Measurements from ENCODE around the gene PRRC2A. TPM values are rescaled to one million over a fixed set of nuclear protein-coding genes. Genes with fewer than 3 reads are reported as not detected.

Gene PRRC2A
- total and polyA plus RNA-seq, 4 donors, result 73.7 to 157 (median 103) TPM

DNA sequence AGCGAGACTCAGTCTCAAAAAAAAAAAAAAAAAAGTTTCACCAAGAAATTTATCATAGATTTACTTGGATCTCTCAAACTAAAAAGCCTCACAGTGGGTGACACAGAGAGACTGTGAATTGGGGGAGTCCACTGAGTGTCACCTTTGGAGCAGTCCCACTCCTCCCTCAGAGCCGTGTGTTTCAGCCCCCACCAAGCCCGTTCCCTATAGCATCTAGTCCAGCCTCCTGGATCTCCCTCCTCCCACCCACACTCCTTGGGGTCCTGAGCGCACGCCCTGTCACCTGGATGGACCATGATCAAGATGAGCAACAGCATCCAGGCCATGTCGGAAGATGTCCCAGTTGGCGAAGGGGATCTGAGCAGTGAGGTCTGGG, 28.1 kb upstream of the PRRC2A start:
- TF ChIP-seq, protein P1, sequence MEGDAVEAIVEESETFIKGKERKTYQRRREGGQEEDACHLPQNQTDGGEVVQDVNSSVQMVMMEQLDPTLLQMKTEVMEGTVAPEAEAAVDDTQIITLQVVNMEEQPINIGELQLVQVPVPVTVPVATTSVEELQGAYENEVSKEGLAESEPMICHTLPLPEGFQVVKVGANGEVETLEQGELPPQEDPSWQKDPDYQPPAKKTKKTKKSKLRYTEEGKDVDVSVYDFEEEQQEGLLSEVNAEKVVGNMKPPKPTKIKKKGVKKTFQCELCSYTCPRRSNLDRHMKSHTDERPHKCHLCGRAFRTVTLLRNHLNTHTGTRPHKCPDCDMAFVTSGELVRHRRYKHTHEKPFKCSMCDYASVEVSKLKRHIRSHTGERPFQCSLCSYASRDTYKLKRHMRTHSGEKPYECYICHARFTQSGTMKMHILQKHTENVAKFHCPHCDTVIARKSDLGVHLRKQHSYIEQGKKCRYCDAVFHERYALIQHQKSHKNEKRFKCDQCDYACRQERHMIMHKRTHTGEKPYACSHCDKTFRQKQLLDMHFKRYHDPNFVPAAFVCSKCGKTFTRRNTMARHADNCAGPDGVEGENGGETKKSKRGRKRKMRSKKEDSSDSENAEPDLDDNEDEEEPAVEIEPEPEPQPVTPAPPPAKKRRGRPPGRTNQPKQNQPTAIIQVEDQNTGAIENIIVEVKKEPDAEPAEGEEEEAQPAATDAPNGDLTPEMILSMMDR (IDR thresholded peaks at IDR 0.05; ENCODE audit: control extremely low read depth, extremely low read depth), result no peak
- H3K9me3 ChIP-seq (ENCODE audit: control insufficient read depth in 4 of 4, insufficient read depth in 3 of 4, low read length in 3 of 4), result no peaks in the 10 kb centered on the region
- no peak overlapping the region for H3K9ac ChIP-seq (ENCODE audit: insufficient read depth in 1 of 2, low read length in 2 of 2)
- WGBS, 2 donors, result 89 to 93% methylated on average over 7 of the region's 7 CpGs
- H3K27ac ChIP-seq (ENCODE audit: low read depth in 1 of 2, low read length in 1 of 2), result no peak overlapping the region
- H3K27me3 ChIP-seq (ENCODE audit: control insufficient read depth in 3 of 3, insufficient read depth in 3 of 3, low read length in 2 of 3), result no peaks in the 10 kb centered on the region
- DNase-seq (no peak), ATAC-seq (ENCODE audit: insufficient read depth, low FRiP score) (no peak)
- H3K36me3 ChIP-seq (ENCODE audit: control insufficient read depth in 4 of 4, insufficient read depth in 4 of 4, low read length in 4 of 4), result no peaks in the 10 kb centered on the region
- H3K4me1 ChIP-seq (ENCODE audit: control insufficient read depth in 5 of 5, insufficient read depth in 5 of 5, low read length in 5 of 5), result no peaks in the 10 kb centered on the region
- no peak overlapping the region for H3K4me3 ChIP-seq

DNA sequence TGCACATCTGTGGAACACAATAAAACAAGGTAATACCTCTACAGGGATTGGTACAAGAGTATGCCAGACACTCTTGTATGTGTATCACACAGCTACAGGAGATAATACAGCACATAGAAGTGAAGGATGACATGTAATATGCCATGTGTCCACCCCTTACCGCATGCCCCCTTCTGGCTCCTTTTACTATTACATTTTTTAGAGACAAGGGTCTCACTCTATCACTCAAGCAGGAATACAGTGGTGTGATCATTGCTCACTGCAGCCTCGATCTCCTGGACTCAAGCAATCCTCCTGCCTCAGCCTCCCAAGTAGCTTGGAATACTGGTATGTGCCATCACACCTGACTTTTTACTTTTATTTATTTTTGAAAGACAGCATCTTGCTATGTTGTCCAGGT, 23.5 kb upstream of the PRRC2A start:
- WGBS, 2 donors, result 9 to 17% methylated on average over 2 of the region's 2 CpGs
- no peak overlapping the region for H3K4me3 ChIP-seq

DNA sequence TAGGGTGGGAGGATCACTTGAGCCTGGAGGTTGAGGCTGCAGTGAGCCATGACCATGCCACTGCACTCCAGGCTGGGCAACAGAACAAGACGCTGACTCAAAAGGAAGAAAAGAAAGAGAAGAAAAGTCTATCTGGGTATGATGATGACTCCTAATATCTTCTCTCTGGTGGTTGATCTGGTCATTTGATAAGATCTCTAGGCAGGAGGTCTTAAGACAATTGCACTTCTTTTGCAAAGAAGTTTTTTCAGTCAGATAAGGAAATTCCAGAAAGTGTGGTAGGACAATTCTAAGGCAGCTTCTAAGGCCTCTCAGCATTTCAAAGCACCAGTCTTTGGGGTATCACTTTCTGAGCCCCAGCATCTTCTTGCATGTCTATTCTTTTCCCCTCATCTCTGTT, 13.2 kb upstream of the PRRC2A start:
- no peak for DNase-seq
- 80 to 85% methylated on average over 1 of the region's 1 CpG for WGBS, 2 donors

More for the DNA sequence above, 23.5 kb upstream of the PRRC2A start:
- no peaks in the 10 kb centered on the region for H3K36me3 ChIP-seq (ENCODE audit: control insufficient read depth in 4 of 4, insufficient read depth in 4 of 4, low read length in 4 of 4)
- DNase-seq (peak in 1 of 3 donors; percentile 15), ATAC-seq (ENCODE audit: insufficient read depth, low FRiP score) (no peak)
- no peaks in the 10 kb centered on the region for H3K9me3 ChIP-seq (ENCODE audit: control insufficient read depth in 4 of 4, insufficient read depth in 3 of 4, low read length in 3 of 4)
- H3K27me3 ChIP-seq (ENCODE audit: control insufficient read depth in 3 of 3, insufficient read depth in 3 of 3, low read length in 2 of 3), result no peaks in the 10 kb centered on the region
- no peak overlapping the region for H3K27ac ChIP-seq (ENCODE audit: low read depth in 1 of 2, low read length in 1 of 2)
- H3K4me1 ChIP-seq (ENCODE audit: control insufficient read depth in 5 of 5, insufficient read depth in 5 of 5, low read length in 5 of 5), result no peaks in the 10 kb centered on the region
- H3K9ac ChIP-seq (ENCODE audit: insufficient read depth in 1 of 2, low read length in 2 of 2), result no peak overlapping the region
- TF ChIP-seq, protein P1 (IDR thresholded peaks at IDR 0.05; ENCODE audit: control extremely low read depth, extremely low read depth), result peak; percentile 17

More for the DNA sequence above, 13.2 kb upstream of the PRRC2A start:
- Histone ChIP-seq H3K9ac (ENCODE audit: insufficient read depth in 1 of 2, low read length in 2 of 2) (no peak overlapping the region), H3K4me1 (ENCODE audit: control insufficient read depth in 5 of 5, insufficient read depth in 5 of 5, low read length in 5 of 5) (no peaks in the 10 kb centered on the region), H3K4me3 (no peak overlapping the region), H3K27me3 (ENCODE audit: control insufficient read depth in 3 of 3, insufficient read depth in 3 of 3, low read length in 2 of 3) (no peaks in the 10 kb centered on the region), H3K9me3 (ENCODE audit: control insufficient read depth in 4 of 4, insufficient read depth in 3 of 4, low read length in 3 of 4) (no peaks in the 10 kb centered on the region), H3K27ac (ENCODE audit: low read depth in 1 of 2, low read length in 1 of 2) (no peak overlapping the region), H3K36me3 (ENCODE audit: control insufficient read depth in 4 of 4, insufficient read depth in 4 of 4, low read length in 4 of 4) (no peaks in the 10 kb centered on the region)
- TF ChIP-seq, protein P1 (IDR thresholded peaks at IDR 0.05; ENCODE audit: control extremely low read depth, extremely low read depth), result no peak
- no peak for ATAC-seq (ENCODE audit: insufficient read depth, low FRiP score)
